Retina (tissue), 1 donor: ENCODE results near the gene FMNL2.
A peak's percentile ranks its signal among the peaks of the same experiment; 100 is the strongest.

Experiments used
- DNase-seq: peaks from one replicate; pipeline ENCODE4 v3.0.0-alpha.2; 2016

FMNL2 gene

DNA sequence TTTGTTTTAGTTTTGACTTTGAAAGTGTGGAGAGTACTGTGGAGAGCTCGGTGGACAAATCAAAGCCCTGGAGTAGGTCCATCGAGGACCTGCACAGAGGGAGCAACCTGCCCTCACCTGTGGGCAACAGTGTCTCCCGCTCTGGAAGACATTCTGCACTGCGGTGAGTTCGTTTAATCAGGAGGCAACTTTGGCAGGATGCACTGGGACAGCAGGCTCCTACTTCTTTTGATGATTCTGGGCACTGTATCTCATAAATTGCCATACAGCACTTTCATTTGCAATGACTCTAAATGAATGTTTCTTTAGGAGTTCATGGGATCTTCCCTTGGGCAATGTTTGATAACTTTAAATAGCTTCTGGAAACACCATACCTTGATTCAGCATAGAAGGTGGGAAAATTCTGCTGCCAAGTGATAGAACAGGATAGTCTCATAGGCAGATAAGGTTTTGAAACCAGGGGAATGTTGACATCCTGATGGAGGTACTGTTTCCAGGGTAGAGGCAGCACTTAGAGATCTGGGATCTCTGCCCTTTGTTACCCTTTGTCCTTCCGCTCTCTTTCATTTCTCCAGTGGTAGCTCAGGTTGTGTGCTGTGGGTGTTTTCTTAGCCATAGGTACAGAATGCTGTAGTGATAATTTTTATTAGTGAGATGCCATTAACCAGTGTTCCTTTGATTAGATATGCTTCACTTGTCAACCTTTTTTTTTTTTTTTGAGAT is 226.1 kb downstream of the FMNL2 start:
- DNase-seq = no peak

DNA sequence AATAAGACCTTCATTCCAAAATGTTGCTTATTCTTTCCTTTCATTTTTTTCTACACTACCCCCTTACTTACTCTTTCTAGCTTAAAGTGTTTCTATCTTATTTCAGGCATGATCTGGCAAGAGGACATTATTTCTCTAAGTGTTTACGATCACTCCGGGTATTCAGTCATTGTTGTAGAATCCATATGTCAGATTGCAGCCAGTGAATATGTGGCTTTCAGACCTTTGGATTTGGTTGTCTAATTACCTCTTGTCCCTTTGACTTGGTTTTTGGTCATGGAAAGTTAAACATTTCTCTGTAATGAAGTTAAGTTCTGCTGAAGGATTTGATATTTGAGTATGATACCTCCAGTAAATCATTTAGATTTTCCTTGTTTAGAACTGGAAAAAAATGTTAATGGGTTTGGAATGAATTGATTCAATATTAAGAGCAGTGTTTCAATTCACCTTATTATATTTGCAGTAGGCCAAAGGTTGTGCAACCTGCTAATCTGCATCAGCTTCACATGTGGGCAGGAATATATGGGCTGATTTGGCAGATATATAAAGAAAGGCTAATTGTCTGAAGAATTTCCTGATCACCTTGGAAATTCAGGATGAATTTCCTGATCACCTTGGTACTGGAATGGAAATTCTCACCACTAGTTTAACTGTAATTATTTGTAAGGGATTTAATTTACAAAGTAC is 227.4 kb downstream of the FMNL2 start:
- no peak for DNase-seq

DNA sequence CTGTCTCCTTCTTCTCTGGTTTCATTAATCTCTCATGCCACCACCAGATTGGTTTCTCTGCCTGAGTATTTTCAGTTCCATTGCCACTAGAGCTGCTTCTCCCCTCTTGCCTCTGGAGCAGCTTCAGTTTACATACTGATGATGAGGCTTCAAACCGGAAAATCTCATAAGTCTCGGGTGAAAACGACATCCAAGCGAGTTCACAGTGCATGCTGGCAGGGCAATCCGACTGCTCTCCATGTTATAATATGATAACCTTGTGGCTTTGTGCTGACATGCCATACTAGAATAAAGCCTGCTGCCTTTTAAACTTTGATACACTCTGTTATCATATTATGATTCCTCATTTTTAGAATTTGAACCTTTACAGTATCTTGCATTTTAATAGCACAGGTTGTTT is 228.8 kb downstream of the FMNL2 start:
- DNase-seq = no peak

DNA sequence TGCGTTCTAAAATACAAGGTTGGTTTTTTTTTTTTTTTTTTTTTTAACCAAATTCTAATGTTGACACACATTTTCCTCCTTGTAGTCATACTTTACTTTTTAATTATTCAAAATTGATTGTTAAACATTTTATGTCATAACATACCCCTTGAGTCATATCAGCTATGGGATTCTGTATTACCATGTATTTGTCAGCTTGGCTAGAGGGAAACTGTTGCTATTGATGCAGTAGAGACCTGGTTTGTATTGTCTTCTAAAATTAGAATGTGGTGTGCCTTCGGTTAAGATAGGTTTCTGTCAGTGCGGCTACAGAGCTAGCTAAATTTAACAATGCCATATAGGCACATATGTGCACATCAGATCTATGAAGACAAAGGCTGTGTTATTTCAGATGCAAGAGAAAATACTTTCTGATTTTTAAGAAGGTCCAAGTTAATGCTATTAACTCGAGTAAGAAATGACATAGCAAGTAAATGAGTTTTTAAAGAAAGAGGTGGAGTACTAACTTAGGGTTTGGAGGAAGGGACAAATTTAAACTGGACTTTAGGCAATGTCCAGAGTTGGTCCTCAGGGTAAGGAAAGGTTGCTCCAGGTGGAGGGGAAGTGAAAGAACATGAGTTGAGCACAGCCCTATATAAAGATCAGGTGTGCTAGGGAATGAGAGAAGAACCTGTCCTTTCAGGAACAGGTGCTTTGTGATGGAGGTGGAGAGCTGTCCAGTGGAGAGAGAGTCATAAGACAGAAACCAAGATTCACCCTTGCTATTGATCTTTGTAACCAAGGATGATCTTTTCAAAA is 230.0 kb downstream of the FMNL2 start:
- no peak for DNase-seq

DNA sequence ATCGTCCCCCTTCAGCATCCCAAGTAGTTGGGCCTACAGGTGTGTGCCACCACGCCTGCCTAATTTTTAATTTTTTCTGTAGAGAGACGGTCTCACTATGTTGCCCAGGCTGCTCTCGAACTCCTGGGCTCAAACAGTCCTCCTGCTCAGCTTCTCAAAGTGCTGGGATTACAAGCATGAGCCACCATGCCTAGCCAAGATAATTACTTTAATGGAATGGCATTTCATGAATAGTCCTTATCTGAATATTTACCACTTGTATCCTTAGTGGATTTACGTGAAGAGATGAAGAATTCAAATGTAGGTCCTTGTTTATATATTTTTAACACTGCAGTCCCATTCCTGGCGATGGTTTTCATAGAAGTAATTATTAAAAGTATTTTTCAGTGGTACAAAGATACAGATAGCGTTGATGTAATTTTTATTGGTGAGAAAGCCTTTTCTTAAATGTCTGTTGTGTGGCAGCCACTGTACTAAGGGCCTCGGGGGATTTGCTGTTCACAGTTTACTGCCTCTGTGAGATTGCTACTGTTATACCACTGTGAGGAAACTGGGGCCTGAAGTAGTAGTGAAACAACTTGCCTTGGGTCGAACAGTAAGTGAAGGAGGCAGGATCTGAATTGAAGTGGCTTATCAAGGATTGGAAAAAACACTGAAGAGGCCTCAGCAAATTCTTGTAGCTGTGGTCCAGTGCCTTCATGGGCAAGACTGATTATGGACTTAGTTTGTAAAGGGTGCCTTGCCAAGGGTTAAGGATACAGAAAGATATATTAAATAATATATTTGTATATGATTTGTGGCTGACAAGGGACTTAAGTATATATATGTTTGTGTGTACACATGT is 231.1 kb downstream of the FMNL2 start:
- DNase-seq = peak; percentile 28

DNA sequence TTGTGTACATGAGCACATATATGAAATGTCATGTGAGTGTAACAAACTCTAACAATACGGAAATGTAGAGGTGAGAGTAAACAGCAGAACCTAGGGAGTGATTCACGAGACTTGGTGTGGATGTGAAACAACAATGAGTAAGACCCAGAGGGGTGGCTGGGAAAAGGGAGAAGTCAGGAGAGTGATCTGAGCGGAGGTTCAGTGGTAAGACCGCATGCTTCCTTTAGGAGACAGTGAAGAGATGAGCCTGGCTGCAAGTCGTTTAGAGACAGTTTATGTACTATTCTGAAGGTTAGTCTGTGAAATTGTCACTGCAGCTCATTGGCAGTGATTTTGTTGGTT is 231.7 kb downstream of the FMNL2 start:
- DNase-seq = no peak

DNA sequence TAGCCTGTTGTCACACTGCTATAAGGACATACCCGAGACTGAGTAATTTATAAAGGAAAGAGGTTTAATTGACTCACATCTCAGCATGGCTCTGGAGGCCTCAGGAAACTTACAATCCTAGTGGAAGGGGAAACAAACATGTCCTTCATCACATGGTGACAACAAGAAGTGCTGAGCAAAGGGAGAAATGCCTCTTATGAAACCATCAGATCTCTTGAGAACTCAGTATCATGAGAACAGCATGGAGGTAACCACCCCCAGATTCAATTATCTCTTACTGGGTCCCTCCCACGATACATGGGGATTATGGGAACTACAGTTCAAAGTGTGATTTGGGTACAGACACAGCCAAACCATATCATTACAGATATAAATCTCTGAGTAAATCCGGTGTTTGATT is 233.6 kb downstream of the FMNL2 start:
- DNase-seq = no peak

DNA sequence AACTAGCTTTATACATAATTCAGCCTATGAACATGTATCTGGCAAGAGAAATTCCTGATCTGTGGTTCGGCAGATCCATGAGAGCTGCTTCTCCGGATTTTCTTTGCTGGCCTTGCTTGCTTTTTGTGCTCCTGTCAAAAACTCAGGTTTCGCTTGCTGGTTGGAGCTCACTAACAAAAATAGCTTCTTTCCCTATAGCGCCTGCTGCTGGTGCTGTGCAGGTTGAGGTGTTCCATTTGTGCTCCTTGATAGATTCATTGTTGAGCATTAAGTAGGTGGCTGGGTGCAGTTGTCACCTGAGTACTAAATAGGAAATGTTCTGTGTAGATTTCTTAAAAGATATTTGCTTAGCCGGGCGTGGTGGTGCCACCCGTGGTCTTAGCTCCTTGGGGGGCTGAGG is 234.2 kb downstream of the FMNL2 start:
- no peak for DNase-seq

DNA sequence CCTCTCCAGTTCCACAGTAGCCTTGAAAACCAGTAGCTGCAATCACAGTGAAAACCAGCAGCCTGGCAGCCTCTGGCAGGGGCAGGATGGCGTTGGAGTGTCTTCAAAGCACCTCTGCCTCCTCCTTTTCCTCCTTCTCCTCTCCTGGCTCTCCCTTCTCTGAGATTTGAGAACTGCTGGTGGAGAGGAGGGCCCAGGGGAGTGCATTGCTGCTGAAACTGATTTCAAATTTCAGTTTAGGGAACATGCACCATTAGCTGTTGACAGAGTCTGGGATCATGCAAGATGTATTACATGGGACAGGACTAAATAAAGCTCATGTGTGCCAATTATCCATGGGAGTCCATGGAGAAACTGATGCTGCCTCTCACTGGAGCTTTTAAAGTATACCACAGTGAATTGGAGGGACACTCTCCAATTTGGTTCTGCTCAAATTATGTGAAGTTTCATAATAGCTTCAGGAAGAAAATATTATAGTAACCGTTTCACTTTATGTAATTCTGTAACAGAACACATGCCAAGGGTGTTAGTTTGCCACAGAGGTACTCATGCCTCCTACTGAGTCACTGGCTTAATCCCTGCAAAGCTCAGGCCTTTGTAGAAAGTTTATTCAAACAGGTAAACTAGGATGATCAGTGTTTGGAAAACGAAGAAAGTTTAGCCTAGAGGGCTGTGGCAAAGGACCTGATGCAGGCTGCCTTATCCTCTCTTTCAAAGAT is 236.2 kb downstream of the FMNL2 start:
- DNase-seq = no peak

DNA sequence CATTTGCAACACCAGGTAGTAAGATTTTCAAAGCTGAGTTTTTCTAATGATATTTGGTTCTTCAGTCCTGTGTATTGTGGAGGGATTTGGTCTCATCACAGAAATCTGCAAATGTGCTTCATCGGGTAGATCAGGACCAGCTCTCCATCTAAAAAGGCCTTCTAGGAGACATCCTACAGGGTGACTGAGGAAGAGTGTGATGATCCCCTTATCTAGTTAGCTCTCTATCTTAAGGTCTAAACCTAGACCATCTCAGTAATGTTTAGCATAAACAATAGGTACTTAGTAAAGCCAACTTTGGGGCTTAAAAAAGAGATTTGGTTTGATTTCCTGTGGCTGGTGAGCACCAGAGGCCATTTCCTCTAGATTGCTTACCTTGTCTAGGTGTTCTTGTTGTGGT is 237.1 kb downstream of the FMNL2 start:
- DNase-seq = no peak

DNA sequence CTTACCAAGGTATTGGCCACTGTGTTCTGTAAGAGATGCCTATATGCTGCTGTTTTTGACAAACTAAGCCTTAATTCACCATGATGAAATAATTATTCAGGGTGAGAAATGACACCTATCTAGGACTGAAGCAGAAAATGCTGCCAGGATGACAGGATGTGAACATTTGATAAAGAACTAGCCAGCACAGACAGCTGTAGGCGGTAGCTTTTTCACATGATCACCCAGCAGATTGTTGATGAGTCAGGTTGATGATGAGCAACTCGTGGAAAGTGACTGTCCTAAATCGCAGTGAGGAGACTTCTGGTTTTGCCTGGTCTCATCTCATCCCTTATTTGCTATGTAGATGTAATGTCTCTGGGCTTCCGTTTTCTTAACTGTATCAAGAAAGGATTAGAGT is 238.2 kb downstream of the FMNL2 start:
- DNase-seq = no peak

DNA sequence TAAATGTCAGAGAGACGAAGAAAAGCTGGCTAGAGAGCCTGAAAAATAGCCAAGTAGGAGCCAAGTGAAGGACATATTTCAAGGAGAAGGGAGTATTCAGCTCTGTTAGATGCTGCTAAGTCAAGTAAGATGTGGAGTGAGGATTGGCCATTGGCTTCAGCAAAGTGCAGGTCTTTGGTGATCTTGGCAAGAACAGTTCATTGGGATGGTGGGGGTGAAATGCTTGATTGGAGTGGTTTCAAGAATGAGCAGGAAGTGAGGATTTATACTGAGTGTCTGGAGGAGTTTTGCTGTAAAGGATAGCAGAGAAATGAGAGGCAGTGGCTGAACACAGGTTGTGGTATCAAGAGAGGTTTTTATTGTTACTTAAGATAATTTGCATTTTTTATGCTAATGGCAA is 242.6 kb downstream of the FMNL2 start:
- no peak for DNase-seq

DNA sequence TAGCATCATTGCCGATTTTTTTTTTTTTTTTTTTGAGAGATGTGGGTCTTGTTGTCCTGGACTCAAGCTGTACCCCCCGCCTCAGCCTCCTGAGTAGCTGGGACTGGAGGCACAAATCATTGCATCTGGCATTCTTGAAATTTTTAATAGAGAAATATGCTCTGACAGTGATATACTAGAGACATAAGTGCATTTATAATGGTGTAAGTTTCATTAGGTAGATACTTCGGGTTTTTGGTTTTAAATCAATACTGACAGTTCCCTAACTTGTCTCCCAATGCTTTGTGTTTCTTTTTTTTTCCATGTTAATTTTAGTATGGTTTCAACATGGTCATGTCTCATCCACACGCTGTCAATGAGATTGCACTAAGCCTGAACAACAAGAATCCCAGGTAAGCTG is 243.6 kb downstream of the FMNL2 start:
- no peak for DNase-seq

DNA sequence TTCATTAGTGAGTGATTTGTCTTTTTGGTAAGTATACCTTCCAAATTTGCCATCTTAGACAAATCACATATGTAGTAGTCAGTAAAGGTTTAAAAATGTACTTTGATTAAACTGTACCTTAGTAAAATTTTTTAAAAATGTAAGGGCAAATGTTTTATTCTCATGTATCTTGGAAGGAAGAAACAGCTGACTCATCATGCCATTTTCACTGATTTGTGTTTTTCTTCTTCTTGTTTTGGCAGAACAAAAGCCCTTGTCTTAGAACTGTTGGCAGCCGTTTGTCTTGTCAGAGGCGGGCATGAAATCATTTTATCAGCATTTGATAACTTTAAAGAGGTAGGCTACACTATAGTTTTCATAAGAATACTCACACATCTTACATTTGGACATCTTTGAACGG is 245.7 kb downstream of the FMNL2 start:
- no peak for DNase-seq

DNA sequence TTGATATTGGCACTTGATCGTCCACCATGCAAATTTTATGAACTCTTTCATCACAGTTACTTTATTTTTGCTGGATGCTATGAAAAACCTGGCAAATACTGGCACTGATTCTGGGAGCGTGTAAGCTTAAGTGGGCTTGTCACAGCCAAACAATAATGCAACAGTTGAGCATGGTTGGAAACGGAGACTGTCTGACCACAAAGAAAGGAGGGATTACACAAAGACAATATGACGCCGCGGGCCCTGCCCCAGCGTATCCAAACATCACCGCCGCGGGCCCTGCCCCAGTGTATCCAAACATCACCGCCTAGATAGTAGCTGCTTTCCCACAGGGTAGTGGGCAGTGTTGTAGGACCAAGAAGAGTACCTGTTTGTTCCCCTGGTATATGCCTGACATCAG is 246.4 kb downstream of the FMNL2 start:
- DNase-seq = no peak

DNA sequence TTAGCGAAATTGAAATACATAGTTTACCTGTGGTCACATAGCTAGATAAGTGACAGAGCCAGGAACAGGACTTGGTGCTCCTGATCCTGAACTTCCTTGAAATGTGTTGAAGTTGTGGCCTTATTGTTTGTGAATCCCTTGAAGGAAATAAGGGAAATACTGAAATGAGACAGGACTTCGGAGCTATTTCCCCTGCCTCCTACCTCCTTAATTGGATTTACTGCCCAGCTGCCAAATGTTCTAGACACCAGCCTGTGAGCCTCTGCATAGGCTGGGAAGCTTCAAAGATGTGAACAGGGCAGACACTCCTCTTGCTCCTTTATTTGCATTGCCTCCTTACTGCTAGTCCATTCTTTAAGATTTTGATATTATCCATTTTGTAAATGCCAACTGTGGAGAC is 247.1 kb downstream of the FMNL2 start:
- DNase-seq = no peak

DNA sequence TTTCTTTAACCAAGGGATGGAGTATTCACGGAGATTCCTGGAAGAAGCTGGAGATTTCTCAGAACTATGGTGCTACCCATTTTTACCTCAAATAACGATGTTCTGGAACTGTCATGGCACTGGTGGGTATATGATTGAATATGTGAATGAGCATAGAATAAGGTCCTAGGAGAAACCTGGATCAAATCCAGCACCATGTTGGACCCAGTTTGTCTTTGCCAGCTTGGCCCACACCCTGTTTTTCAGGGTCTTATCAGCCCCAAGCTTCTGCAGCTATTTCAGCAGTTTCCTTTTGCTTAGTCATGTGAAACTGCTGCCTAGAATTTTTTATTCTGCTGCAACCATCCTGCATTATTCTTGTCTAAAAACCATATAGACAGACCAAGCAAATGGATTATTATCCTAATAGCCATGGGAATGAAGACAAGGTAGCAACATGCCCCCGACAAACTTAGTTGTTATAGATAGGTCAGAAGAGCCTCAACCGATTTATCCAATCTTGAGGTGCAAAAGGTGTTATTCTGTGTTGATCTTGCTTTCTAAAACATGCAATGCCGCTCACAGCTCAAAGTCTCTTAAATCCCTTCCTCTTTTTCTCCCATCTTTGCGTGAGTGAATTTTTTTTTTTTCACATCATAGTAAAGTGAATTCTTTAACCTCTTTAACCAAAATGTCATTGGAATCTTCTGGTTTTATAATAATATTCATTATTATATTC is 248.7 kb downstream of the FMNL2 start:
- no peak for DNase-seq

DNA sequence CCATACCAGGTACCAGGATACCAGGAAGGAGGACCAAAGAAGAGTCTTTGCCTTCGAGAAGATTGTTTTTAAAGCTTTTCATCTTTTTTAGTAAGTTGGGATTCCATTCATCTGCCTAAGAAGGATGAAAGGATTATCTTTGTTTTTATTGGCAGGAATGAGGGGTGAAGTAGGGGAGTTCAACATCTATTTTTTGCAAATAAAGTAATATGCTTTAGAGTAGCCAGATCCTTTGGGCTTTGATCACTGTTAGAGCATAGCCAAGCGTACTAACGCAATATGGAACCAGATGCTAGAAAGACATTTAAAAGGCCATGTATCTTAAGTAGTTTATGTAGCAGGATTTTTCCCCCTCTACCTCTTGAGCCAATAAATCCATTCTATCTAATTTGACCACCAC is 249.3 kb downstream of the FMNL2 start:
- DNase-seq = no peak

DNA sequence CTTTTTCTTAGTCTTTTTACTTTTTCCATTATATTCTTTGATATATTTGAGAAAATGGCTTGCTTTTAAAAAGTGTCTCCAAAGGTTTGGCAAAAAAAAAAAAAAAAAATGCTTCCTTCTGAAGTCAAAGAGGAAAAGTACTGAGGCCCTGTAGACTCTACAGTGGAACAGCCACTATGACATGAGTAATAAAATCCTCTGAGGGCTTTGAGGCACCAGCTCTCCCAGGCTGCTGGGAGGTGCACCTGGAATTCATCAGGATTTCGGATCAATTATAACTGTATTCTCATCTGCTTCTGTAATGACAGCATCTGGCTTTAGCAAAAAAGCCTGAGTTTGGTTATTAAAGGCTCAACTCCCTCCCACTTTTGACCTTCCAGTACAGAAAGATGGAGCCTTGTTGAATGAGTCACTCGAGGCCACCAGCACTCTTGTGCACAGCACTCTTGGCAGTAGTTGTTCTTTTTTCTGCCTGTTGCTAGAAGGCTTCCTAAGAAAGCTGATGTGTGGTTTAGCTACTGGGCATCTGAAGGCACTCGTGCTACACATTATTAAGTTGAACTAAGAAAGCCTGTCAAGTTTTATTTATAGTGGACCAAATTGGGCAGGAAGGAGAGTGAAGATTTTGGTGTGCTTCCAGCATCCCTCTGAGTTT is 251.0 kb downstream of the FMNL2 start:
- no peak for DNase-seq

DNA sequence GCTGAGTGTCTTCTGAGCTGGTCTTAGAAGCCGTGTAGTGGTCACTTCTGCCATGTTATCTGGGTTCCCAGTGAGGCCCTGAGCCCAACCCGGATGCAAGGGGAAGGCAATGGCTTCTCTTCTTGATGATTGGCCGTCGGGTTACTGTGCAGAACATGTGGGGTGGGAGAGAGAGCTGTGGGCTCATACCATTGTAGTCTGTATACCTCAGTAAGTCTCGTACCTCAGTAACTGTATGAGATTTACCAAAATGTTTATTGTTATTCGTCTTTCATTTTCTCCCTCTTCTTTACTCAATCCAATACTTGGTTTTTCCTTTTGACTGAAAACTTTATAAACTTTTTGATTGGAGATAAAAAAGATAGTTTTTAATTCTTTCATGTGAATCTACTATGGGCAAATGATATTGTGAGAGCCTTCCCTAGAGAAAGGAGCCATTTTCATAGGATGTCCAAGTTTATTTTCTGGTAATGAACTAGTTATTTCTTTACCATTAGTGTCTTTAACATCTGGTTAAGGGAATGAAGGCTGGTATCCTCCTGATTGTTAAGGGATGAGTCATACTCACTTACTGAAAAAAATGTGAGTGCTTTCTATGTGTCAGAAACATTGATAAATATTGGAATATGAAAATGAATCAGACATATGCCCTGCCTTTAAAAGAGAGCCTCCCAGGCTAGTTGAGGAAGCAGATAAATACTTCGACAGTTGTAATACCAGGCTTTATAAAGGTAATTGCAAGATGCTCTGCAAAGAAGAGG is 252.4 kb downstream of the FMNL2 start:
- DNase-seq = no peak

DNA sequence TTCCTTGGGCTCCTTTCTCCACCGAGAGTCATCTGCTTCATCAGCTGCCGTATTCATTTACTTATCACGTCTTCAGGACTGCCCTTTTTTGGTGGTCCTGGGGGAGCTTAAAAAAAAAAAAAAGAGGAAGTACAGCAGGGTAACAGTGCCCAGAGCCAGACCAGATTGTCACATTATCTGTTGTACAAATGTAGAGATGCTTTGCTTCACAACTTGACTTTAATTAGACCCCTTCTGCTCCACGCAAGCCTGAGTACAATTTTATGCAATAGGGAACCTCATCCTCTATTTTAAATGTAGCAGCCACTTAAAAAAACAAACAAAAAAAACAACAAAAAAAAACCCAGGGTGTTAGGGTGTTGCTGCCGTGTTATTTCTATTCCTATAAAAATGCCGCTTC is 254.0 kb downstream of the FMNL2 start:
- DNase-seq = no peak
